Measurements from ENCODE around the gene WWOX. TPM values are rescaled to one million over a fixed set of nuclear protein-coding genes. Genes with fewer than 3 reads are reported as not detected.

Gene WWOX
- total RNA-seq, 1 donor from 2014 or later = 19.2 TPM

DNA sequence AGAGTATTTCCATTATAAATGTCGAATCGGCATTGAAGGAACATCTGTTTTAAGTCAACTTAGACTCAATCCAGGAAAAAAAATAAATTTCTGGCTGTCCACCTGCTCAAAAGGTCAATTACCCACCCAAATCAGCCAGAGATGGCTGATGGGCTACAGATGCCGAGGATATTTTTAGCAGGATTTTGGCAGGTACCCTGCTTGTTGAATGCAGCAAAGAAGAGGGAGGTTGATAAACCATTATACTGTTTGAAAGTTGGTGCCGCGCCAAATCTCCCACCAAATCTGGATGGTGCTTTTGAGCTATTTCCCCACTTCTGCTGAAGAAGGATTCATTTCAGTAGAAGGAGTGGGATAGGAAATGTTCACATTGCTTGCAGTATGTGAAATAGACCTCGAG lies 963.4 kb downstream of the WWOX start:
- intact Hi-C loops (cut with DNase I) = no loop called here
- H3K9me3 ChIP-seq = no peaks in the 10 kb centered on the region
- no peaks in the 10 kb centered on the region for H3K27me3 ChIP-seq (ENCODE audit: low read depth)
- no peak for DNase-seq
- ATAC-seq = no peak
- no peak overlapping the region for H3K4me3 ChIP-seq
- TF ChIP-seq, protein P1, sequence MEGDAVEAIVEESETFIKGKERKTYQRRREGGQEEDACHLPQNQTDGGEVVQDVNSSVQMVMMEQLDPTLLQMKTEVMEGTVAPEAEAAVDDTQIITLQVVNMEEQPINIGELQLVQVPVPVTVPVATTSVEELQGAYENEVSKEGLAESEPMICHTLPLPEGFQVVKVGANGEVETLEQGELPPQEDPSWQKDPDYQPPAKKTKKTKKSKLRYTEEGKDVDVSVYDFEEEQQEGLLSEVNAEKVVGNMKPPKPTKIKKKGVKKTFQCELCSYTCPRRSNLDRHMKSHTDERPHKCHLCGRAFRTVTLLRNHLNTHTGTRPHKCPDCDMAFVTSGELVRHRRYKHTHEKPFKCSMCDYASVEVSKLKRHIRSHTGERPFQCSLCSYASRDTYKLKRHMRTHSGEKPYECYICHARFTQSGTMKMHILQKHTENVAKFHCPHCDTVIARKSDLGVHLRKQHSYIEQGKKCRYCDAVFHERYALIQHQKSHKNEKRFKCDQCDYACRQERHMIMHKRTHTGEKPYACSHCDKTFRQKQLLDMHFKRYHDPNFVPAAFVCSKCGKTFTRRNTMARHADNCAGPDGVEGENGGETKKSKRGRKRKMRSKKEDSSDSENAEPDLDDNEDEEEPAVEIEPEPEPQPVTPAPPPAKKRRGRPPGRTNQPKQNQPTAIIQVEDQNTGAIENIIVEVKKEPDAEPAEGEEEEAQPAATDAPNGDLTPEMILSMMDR (IDR thresholded peaks at IDR 0.05) = no peak
- no peak overlapping the region for H3K27ac ChIP-seq
- H3K36me3 ChIP-seq = no peaks in the 10 kb centered on the region
- H3K4me1 ChIP-seq = no peaks in the 10 kb centered on the region

DNA sequence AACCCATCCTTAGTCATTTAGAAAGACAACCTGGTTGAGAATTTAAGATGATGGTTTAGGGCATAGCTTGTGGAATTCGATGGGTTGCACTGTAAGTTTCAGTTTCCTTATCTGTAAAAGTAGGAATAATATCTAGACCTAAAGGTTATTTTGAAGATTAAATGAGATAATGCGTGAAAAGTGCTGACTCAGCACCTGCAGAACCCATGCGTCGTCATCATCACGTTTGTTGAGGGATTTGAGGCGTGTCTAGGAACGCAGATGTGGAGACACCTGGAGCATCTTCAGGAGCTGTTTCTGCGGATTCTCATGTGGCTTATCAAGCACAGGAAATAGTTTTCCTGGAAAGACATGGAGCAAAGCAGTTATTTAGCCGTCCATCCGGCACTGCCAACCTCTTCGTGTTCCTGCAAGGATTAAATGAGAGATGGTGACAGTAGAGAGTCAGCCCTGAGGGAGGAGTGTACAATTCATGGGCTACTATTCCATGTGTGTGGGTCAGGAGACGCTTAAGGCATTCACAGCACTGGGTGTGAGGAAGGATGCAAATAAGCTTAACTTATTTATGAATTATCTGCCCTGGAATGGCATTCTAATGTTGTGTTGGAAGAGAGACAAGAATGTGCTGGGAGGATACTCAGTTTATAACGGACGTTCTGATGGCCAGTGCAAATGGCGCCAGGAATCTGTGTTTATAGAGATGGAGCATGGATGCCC lies 965.0 kb downstream of the WWOX start:
- ATAC-seq (no peak), DNase-seq (no peak)
- Histone ChIP-seq H3K9me3 (no peaks in the 10 kb centered on the region), H3K4me3 (no peak overlapping the region), H3K4me1 (no peaks in the 10 kb centered on the region), H3K27ac (no peak overlapping the region), H3K36me3 (no peaks in the 10 kb centered on the region), H3K27me3 (ENCODE audit: low read depth) (no peaks in the 10 kb centered on the region)
- intact Hi-C loops (cut with DNase I) = no loop called here
- TF ChIP-seq, protein P1 (IDR thresholded peaks at IDR 0.05) = no peak

DNA sequence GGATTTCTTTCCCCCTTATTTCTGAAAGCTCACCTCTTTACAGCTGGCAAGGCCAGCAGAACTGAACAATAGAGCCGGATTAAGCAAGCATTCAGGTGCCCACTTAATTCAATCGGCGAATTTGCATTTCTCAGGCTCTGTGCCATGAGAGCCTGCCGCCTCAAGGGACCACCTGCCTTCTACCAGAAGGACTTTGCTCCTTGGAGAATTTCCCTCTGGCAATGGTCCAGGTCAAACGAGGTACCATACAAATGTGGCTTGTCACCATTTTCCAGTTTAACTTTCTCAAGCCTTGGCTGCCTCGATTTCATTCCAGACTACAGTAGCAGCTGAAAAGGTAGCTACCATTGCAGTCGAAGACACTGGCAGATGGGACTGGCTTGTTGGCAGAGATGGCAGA lies 967.1 kb downstream of the WWOX start:
- Histone ChIP-seq H3K4me1 (no peaks in the 10 kb centered on the region), H3K27ac (no peak overlapping the region), H3K9me3 (no peaks in the 10 kb centered on the region), H3K36me3 (no peaks in the 10 kb centered on the region), H3K27me3 (ENCODE audit: low read depth) (no peaks in the 10 kb centered on the region), H3K4me3 (no peak overlapping the region)
- intact Hi-C loops (cut with DNase I) = no loop called here
- DNase-seq (no peak), ATAC-seq (no peak)
- TF ChIP-seq, protein P1 (IDR thresholded peaks at IDR 0.05) = no peak

- ATAC-seq = no peak
- H3K27me3 ChIP-seq (ENCODE audit: low read depth) = no peaks in the 10 kb centered on the region
- no peaks in the 10 kb centered on the region for H3K9me3 ChIP-seq
- intact Hi-C loops (cut with DNase I) = no loop called here
- H3K27ac ChIP-seq = no peak overlapping the region
- no peak for DNase-seq
- no peak overlapping the region for H3K4me3 ChIP-seq
- TF ChIP-seq, protein P1 (IDR thresholded peaks at IDR 0.05) = no peak
- H3K4me1 ChIP-seq = no peaks in the 10 kb centered on the region
- H3K36me3 ChIP-seq = no peaks in the 10 kb centered on the region
Measured at GRCh38 chr16:79067600-79067999, 968.1 kb downstream of the WWOX start.

DNA sequence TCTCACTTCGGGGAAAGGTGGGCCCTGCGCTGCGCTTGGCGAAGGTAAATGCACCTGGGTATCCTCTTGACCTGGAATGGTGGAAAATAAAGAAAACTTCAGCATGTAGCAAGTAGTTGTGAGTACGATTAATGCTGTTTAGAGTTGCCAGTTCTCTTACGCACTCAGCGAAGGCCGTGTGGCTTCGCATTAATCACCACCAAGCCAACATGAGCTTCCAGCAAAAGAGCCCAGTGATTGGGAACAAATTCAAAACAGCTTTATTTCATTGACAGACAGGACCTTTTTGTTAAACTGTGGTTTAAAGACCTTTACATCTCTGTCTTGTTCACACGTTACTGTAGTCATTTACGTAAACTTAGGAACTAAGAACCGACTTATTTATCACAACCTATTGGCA lies 969.7 kb downstream of the WWOX start:
- H3K4me1 ChIP-seq = no peaks in the 10 kb centered on the region
- ATAC-seq = no peak
- intact Hi-C loops (cut with DNase I) = no loop called here
- H3K36me3 ChIP-seq = no peaks in the 10 kb centered on the region
- no peak overlapping the region for H3K27ac ChIP-seq
- no peaks in the 10 kb centered on the region for H3K9me3 ChIP-seq
- TF ChIP-seq, protein P1 (IDR thresholded peaks at IDR 0.05) = no peak
- no peak for DNase-seq
- no peaks in the 10 kb centered on the region for H3K27me3 ChIP-seq (ENCODE audit: low read depth)
- H3K4me3 ChIP-seq = no peak overlapping the region

Measured in lower lobe of right lung (tissue), 2 donors.